AG09319 (cell line): Measurements from ENCODE around the gene LYRM9.

Experiments used
- DNase-seq: peaks from one replicate; pipeline ENCODE4 v3.0.0-alpha.2; 2010; ENCODE audit warnings: low read depth; ENCODE audit errors: extremely low read depth
- TF ChIP-seq, protein P1 (sequence below): IDR thresholded peaks from 2 replicates; pipeline ENCODE4 v1.5.1; 2011; ENCODE audit warnings: low read depth, mild to moderate bottlenecking, inconsistent platforms, low read length, moderate library complexity

LYRM9 gene

DNA sequence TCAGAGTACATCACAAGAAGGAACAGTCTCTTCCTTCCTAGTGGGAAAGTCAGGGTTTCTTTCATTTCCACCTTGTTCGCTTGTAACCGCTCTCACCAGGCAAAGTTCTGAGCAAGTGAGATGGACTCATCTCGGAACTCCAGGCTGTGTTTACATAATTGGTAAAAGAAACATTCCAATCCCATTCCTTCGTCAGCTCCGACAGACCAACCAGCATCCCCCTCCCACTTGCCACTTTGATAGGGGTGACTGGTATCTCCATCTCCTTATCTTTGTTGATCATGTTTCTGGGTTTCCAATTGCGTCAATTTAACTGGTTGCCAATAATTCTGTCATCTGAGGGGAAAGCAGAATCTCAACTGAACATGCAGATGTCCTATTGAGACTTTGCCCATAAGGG, 36.8 kb upstream of the LYRM9 start:
- DNase-seq: no peak
- TF ChIP-seq, protein P1, sequence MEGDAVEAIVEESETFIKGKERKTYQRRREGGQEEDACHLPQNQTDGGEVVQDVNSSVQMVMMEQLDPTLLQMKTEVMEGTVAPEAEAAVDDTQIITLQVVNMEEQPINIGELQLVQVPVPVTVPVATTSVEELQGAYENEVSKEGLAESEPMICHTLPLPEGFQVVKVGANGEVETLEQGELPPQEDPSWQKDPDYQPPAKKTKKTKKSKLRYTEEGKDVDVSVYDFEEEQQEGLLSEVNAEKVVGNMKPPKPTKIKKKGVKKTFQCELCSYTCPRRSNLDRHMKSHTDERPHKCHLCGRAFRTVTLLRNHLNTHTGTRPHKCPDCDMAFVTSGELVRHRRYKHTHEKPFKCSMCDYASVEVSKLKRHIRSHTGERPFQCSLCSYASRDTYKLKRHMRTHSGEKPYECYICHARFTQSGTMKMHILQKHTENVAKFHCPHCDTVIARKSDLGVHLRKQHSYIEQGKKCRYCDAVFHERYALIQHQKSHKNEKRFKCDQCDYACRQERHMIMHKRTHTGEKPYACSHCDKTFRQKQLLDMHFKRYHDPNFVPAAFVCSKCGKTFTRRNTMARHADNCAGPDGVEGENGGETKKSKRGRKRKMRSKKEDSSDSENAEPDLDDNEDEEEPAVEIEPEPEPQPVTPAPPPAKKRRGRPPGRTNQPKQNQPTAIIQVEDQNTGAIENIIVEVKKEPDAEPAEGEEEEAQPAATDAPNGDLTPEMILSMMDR: no peak

DNA sequence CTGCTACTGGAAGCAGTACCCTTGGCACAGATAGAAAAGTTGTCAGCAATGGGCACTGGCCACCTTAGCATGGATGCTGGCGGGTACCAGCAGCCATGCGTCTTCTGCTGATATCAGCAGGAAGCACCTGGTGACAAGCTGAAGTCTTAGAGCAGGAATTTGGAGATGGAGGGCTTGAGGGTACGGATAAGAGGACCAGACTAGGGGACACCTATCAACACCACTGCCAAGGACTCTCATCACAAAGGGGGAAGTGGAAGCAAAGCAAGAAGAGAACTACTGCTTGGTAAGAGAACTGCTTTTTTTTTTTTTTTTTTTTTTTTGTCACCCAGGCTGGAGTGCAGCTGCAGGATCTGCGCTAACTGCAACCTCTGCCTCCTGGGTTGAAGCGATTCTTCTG, 35.4 kb upstream of the LYRM9 start:
- TF ChIP-seq, protein P1: no peak
- DNase-seq: no peak

- DNase-seq: no peak
- TF ChIP-seq, protein P1: no peak
Measured at GRCh38 chr17:27927781-27928180, 34.6 kb upstream of the LYRM9 start.

- TF ChIP-seq, protein P1: no peak
- DNase-seq: no peak
Measured at GRCh38 chr17:27921599-27921998, 28.4 kb upstream of the LYRM9 start.

GRCh38 chr17:27921077-27921476, 27.9 kb upstream of the LYRM9 start:
- TF ChIP-seq, protein P1: no peak
- no peak for DNase-seq

GRCh38 chr17:27920569-27920968, 27.4 kb upstream of the LYRM9 start:
- TF ChIP-seq, protein P1: no peak
- no peak for DNase-seq

DNA sequence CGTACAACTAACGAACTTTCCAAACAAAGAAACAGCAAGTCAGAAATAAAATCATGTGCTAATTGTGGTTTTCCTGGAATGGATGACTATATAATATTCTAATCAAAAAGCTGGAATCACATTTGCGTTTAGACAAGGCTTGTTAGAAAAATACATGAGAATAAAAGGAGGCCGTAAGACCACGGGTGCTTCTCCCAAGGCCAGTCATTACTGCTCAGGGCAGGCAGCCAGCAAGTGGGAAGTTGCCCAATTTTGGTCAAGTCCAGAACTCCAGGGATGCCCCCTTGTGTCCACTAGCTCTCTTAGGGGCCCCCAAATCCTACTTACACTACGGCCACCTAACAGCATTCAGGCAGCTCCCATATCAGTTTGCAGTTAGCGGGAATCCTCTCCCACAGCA, 25.9 kb upstream of the LYRM9 start:
- DNase-seq: no peak

More for the DNA sequence above, 25.9 kb upstream of the LYRM9 start:
- TF ChIP-seq, protein P1: no peak
